Forelimb muscle (tissue), 1 donor: ENCODE data around the gene AGPAT1. TPM values are rescaled to one million over a fixed set of nuclear protein-coding genes. Genes with fewer than 3 reads are reported as not detected.
"Not testable (repeated sequence)": the region's sequence is repeated elsewhere in the genome, so short reads cannot be mapped to it uniquely, and the experiment has no call there.

Experiments
- DNase-seq: peaks from one replicate; pipeline ENCODE4 v3.0.0-alpha.2; 2013; ENCODE audit warnings: low read depth
- polyA plus RNA-seq: library from polyadenylated mRNA; unstranded; fragments of 120-200 nt; gene quantifications from one replicate; pipeline ENCODE4 v1.2.1, GENCODE V29; 2013; ENCODE audit not compliant: insufficient read length

Gene AGPAT1
- polyA plus RNA-seq, result 57.3 TPM

- peak; percentile 94 for DNase-seq
Measured at GRCh38 chr6:32175711-32176475, at the start of gene AGPAT1. Gene AGPAT1, minus strand, starts transcription at chr6:32176084. Its CDS starts 4,588 bp downstream, at chr6:32171496.

- DNase-seq, result no peak
Measured at GRCh38 chr6:32224696-32225095, 48.8 kb upstream of the AGPAT1 start.

- no peak for DNase-seq
Measured at GRCh38 chr6:32223258-32224235, 47.7 kb upstream of the AGPAT1 start, which contains the start of gene NOTCH4. Gene NOTCH4, minus strand, starts transcription at chr6:32224067. Its CDS starts 139 bp downstream, at chr6:32223928.

GRCh38 chr6:32222333-32223230, 46.7 kb upstream of the AGPAT1 start:
- no peak for DNase-seq

GRCh38 chr6:32220021-32220420, 44.1 kb upstream of the AGPAT1 start:
- DNase-seq, result no peak

- DNase-seq, result no peak
Measured at GRCh38 chr6:32218167-32218566, 42.3 kb upstream of the AGPAT1 start.

- no peak for DNase-seq
Measured at GRCh38 chr6:32216998-32217397, 41.1 kb upstream of the AGPAT1 start.

- DNase-seq, result no peak
Measured at GRCh38 chr6:32216285-32216684, 40.4 kb upstream of the AGPAT1 start.

- no peak for DNase-seq
Measured at GRCh38 chr6:32215617-32216016, 39.7 kb upstream of the AGPAT1 start.

- no peak for DNase-seq
Measured at GRCh38 chr6:32214126-32214525, 38.2 kb upstream of the AGPAT1 start.

- DNase-seq, result no peak
Measured at GRCh38 chr6:32213649-32214048, 37.8 kb upstream of the AGPAT1 start.

GRCh38 chr6:32212076-32212760, 36.3 kb upstream of the AGPAT1 start:
- DNase-seq, result no peak

GRCh38 chr6:32211432-32211831, 35.5 kb upstream of the AGPAT1 start:
- not testable (repeated sequence) for DNase-seq

GRCh38 chr6:32210191-32210601, 34.3 kb upstream of the AGPAT1 start:
- DNase-seq, result no peak

GRCh38 chr6:32208996-32209395, 33.1 kb upstream of the AGPAT1 start:
- DNase-seq, result no peak

GRCh38 chr6:32204268-32204715, 28.4 kb upstream of the AGPAT1 start:
- no peak for DNase-seq

- DNase-seq, result no peak
Measured at GRCh38 chr6:32203426-32204267, 27.8 kb upstream of the AGPAT1 start.

- no peak for DNase-seq
Measured at GRCh38 chr6:32202186-32202585, 26.3 kb upstream of the AGPAT1 start.

GRCh38 chr6:32200711-32201475, 25.0 kb upstream of the AGPAT1 start:
- no peak for DNase-seq
